HG02938 (cell line): ENCODE results near the gene ATAT1.

Experiments
- ATAC-seq: cut with Tn5 transposase; IDR thresholded peaks from one replicate; pipeline ENCODE4 v1.9.1; 2021; ENCODE audit warnings: mild to moderate bottlenecking, moderate library complexity; ENCODE audit not compliant: unreplicated experiment

Gene ATAT1

DNA sequence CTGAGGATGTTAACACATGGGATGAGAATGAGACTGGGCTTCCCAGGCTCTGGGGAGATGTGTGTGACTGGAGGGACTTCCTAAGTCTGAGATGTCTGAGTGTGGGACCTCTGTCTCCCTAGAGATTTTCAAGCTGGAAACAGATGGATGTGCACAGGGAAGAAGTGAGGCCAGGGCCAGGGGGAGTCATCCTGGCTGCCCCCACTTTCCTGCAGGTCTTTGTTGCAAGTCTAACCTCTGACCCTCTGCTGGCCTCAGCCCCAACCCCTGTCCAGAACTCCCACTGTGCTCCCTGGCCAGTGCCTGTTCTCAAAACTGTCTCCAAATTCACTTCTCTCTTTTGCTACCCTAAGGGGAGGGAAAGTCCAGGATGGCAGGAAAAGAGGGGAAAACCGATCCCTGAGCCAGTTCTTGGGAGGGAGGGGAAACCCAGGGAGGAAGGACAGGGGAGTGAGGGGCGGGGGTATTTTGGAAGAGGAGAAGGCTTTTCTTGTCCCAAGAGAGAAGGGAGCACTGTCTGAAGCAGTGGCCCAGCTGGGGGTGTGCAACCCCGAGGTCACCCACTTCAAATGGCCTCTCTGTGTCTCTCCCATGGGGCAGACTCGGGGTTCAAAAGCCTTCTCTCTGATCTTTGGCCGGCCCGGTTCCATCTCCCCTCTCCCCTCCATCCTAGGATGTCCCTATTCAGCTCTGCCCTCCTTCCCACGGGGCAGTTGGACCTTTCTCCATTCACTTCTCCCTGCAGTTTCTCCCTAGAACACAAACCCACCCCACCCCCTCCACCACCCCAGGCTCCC is 56.7 kb downstream of the ATAT1 start:
- ATAC-seq = no peak

DNA sequence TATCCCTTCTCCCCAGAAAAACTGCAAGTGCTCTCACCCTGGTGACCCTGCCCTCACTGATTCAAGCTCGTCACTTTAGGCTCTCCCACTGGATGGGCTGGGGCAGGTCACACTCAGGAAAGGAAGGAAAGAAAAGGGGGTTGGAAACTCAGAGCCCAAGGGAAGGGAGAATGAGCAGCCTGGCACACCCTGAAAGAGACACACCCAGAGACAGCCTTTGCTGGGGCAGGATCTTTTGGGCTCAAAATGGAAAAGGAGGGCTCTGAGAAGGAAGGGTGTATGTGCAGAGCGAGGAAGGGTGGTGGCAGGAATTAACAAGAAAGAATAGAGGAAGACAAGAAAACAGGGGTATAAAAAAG is 57.3 kb downstream of the ATAT1 start:
- no peak for ATAC-seq

DNA sequence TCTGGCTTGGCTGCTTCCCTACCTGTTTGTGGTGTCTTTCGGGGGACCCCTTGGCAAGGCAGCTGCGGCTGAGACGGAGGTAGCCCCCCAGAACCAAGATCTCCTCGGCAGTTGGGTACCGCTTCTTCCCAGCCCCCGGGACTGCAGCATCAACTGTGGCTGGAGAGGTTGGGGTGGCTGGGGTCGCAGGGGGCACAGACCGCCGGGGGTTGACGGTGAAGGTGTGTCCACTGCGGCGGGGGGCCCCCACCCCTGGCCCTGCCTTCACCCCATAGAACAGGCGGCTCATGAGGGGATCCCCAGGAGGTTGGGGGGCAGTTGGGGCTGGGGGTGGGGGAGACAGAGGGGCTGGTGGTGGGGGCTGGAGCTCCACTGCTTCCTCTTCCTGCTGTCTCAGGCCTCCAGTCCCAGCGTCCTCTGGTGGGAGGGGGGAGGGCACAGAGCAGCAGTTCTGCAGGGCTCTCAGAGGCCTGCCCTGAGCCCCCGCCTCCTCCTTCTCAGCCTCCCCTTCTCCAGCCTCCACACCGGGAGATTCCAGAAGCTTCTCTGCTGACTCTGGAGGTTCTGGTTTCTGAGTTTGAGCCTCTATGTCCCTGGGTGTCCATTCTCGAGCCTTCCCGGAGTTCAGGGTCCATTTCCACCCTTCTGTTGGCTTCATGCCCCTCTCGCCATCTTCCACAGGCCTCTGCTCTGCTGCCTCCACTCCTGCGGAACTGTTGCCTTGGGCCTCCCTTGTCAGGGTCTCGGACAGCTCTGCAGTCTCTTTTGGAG is 57.9 kb downstream of the ATAT1 start:
- no peak for ATAC-seq

DNA sequence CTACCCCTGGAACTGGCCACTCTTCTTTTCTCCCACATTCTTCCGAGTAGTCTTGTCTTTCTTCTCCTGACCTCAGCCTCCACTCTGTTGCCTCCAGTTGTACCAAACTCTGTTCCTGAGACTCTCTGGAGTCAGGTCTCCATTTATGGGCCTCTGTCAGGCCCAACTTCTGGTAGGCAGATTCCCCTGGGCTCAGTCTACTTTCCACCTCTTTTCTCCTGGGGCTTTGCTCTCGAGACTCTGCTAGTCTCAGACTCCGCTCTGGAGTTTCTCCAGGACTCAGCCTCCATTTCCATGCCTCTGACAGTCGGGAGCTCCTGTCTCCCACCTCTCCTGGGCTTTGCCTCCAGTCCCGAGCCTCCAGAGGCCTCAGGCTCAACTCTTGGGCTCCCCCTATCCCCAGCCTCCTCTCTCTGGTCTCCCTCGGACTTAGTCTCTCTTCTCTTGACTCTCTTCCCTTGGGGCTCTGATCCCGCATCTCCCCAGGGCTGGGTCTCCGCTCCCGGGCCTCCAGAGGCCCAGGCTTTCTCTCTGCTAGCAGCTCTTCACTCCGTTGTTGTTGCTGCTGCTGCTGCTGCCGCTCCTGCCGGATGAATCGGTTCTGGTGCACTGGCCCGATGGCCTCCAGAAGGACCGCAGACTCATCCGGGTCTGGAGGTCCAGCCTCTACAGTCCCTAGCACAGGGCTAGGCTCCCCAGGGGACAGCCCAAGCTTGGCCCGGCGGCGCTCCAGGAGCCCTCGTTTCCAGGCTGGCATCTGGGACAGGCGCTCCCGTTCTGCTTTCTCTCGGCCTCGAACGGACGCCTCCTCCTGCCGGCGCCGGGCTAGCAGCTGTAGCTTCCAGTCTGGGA is 58.7 kb downstream of the ATAT1 start:
- ATAC-seq = no peak

DNA sequence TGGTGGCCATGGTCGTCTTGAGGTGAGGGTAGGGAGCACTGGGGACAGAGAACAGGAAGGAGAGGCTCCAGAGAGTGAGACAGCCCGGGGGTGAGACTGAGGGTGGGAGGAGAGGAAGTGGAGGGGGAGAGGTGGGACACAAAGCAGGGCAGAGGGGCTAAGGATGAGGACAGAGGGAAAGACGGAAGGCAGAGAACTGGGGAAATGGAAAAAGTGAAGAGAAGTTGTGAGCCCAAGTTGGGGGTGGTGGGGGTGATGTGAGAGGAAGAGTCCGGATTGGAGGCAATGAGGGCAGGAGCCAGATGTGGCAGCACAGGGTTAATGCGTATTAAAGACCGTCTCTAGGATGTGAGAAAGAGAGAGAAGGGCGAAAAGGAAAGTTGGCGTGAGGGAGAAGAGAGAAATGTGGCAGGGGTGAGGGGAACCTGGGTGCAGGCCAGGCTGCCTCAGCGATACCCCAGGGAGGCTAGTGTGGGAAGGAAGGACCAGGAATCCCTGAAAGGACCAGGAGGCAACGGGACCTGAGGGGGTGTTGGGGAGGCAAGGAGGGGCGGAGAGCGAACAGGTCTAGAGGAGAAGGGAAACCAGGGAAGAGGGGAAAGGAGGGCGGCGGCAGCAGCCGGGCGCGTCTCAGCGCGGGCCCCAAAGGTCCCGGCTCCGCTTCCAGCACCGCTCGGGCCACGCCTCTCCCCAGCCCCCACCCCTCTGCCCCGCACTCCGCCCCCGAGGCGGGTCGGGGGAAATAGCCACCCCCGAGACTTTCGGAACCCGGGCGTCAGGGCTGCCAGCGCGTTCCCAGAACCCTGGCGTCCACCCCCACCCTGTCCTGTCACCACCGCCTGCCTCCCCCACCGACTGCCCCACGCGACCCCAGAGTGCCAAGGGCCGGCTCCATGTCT is 59.6 kb downstream of the ATAT1 start, which contains the start of gene PPP1R18:
TSS of gene PPP1R18 (minus strand) at position 637 of the 899 bp plus-strand sequence. CDS start at position 10, 627 bp downstream.
- no peak for ATAC-seq

DNA sequence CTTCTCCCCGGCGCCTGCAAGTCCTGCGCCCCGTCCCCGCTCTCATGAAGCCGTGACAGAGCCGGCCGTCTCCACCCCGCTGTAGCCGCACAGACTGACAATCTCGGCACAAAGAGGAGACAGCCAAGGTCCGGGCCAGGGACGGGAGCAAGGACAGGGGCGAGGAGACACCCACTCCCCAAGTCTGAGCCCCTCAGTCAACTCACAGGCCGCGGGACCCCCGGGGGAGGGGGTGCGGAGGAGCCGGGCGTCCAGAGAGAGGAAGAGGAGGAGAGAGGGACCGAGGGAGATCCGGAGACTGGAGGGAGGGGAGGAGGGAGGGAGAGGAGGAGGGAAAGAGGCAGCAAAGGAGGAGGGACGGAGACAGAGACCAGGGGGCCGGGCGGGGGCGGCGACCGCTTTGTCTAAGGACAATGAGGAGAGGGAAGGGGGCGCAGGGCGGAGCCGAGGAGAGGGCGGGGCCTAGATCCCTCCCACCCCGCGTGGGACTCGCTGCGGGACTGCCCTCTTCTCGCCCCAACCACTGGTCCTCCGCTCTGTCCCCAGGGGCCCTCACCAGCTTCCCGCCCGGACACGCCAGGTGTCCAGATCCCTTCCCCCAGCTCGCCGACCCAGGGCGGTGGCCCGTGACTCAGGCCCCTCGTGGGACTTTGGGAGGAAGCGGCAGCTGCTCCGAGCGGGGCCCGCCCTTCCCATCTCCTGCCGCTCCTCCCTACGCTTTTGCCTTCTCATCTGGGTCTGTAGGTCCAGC is 60.4 kb downstream of the ATAT1 start:
- ATAC-seq = peak; percentile 41

DNA sequence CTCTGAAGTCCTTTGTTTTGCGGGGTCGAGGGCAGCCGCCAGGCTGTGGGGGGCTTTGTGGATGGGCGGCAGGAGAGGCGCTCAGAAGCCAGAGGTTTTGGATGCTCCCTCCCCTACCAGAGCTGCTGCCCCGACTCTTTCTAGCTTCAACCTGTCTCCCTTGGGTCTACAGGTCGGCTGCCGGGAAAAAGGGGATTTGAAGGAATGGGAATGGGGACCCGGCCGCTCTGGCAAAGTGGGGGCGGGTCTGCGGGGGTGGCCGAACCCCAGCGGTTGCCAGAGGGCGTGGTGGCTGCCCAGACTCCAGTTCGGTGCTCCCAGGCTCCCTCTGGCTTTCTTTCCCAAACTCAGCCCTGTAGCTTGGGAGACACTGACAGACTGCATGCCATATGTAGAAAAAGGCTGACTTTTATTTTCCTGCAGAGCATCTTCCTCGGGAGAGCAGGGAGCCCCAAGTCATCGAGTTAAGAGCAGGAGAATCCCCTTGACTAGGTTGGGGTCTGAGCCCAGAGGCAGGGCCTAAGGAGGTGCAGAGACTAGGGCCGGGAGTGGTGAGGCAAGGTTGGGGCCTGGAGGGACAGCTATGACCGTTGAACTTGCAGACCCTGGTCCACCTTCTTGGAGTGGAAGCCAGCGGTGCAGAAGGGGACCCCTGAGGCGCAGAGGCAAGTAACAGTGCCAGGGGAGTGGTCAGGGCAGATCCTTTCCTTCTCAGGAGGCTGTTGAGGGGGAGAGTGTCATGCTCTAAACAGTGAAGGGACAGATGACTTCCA is 61.2 kb downstream of the ATAT1 start:
- ATAC-seq = no peak

DNA sequence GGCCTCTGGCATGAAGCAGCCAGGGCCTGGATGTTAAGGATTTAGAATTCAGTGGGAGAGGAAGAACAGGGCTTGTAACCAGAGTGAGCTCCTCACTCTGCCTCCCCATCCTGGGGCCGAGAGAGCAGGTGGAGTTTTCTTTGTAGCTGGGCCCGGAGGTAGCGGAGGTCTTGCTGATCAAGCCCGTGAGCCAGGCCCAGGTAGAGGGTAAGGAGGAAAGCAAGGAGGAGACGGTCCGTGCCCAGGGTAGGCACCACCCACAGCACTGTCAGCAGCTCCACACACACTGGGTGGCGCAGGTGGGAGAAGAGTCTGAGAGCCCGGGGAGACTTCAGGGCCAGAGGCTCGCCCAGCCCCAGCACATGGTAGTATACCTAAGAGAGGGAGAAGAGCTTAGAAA is 61.9 kb downstream of the ATAT1 start:
- no peak for ATAC-seq

DNA sequence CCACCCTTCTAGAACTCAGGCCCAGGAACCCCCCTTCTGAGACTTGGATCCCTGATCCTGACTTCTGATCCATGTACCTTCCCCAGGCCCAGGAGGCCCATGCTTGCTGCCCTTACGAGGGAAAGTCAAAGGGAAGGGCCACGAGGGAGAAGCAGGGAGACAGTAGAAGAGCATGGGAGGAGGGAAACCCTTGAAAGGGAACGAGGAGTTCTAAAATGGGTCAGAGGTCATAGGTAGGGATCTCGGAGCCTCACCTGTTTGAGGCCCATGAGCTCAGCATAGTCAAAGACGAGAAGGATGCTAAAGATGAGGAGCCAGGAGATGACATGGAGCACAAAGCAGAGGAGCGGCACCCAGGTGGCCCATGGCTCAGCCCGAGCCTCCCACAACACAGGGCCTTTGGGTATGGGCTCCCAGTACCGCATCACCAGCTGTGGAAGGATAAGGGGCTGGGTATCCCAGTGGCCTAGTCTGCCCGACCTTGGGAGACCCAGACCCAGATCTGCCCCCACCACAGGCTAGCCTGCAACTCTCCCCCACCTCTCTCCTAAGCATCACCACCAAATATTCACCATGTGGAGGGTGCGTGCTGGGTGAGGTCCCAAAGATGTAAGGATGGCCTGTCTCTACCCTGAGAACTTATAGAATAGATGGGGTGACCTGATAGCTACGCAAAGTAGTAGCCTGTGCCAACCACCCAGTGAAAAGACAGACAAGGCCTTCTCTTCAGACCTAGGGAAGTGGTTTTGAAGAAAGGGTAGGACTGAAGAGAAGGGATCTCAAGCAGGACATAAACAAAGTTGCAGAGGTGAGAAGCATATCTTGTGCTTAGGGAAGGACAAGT is 62.6 kb downstream of the ATAT1 start:
- ATAC-seq = no peak

DNA sequence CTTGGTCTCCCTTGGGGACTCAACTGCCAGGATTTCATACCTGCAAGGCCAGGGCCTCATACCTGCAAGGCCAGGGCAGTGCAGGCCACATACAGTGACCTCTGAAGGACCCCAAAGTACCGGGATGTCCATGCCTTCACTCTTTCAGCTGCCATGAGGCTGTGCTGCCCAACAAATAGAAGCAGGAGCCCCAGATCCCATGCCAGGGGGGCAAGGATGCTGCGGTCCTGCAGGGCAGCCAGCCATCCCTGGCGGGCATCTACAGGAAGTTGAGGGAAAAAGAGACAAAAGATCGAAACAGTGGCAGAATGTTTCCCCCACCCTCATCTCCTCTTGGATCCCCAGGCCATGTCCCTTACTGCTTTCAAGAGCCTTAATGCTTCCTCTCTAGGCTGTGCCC is 63.3 kb downstream of the ATAT1 start:
- ATAC-seq = no peak

DNA sequence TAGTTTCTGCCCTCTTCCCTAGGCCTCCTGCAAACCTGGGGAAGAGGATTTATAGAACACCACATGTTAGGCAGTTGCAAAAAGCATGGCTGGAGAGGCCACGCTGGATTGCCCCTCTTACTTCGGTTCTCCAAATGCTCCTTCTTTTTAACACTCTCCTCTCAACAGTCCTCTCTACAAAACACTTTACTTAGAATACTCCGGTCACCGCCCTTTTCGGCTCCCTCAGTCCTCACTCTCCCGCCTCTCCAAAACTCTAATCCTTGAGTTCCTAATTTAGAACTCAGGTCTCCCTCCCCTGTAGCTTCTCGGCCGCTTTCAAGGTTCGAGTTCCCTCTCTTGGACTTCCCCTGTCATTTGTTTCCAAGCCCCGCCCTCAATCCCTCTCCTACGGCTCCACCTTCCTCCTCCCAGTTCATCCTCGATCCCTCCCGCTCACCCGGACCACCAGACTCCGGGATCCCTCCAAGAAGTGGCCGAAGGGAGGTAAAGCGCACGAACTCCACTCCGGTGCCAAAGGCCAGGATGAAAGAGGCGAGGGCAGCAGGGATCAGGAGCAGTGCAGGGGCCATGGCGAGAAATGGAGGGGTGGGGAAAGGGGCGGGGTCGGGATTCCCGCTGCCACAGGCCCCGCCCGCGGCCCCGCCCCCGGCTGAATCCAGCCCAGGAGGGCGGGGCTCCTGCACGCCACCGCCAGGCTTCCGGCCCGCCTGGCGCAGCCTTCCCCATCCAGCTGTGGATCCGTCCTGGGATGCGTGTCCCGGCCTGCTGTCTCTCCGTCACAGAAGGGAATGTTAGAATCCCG is 63.9 kb downstream of the ATAT1 start, which contains the start of gene NRM:
TSS of gene NRM (minus strand) at position 582 of the 805 bp plus-strand sequence. CDS start at position 572, 10 bp downstream.
- ATAC-seq = no peak

DNA sequence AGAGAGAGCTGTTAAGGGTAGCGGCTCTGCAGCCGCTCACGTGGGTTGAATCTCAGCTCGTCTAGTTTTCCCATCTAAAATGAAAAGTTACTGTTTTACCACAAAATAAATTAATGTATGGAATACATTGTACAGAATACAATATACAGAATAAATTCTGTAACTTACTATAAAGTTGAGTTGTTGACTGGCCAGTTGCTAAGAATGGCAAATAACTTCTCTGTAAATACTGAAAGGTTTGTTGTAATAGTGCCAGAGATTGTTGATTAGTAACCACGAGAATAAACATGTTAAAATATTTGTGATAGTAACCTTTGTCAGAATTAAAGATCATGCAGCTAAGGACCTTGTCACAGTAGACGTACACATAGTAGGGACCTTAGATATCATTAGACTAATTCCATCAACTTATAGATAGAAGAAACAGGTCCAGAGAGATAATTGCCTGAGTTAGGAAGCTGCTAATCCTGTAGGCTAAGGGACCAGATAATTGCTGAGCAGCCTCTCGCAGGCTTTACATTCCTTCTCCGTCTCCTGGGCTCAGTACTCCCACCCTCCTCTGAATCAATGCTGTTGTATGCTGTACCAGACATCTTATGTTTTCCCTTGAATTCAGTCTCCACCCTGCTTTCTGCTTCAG is 64.7 kb downstream of the ATAT1 start:
- ATAC-seq = no peak
